ENCODE results near the gene G0S2. TPM values are rescaled to one million over a fixed set of nuclear protein-coding genes. Genes with fewer than 3 reads are reported as not detected.

Gene G0S2
- polyA plus RNA-seq, 1 donor from 2014 or later, result 0.33 TPM

DNA sequence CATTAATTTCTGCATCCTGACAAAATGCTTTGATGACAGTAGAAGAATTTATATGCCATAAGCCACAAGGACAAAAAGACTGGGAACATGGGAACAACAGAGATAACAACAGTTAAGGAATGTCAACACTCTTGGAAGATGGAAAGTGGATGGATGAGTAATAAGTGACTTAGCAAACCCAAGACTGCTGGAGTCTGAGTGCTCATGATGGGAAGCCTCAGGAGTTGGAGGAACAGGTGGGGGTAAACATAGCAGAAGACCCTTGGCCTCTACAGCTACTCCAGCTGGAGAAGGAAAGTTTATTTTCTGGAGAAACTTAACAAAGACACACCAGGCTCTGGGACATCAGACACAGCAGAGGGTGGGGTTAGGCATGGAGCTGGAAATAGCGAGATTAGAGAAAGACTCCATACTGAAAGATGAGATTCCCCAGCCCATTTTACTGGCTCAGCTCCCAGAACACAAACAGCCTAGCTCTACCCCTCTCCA, 13.6 kb downstream of the G0S2 start:
- Histone ChIP-seq H3K4me3 (ENCODE audit: low read length) (no peak overlapping the region), H3K9ac (ENCODE audit: low read length) (no peak overlapping the region), H3K36me3 (ENCODE audit: insufficient read depth, low read length) (no peaks in the 10 kb centered on the region), H2AFZ (ENCODE audit: low read depth, low read length) (no peak overlapping the region), H3K4me2 (ENCODE audit: low read length) (no peak overlapping the region), H3F3A (ENCODE audit: insufficient read depth, low read length, poor library complexity, severe bottlenecking) (no peaks in the 10 kb centered on the region), H4K20me1 (ENCODE audit: insufficient read depth) (no peaks in the 10 kb centered on the region), H3K9me2 (ENCODE audit: insufficient read depth, low read length) (no peaks in the 10 kb centered on the region), H3K27me3 (ENCODE audit: insufficient read depth, low read depth, low read length) (peaks cover 2% of the 10 kb centered on the region), H3K79me2 (replicated peaks; ENCODE audit: insufficient read depth, low read length) (no peaks in the 10 kb centered on the region), H3K27ac (ENCODE audit: low read length) (no peak overlapping the region), H3K9me3 (ENCODE audit: low read length) (no peaks in the 10 kb centered on the region)
- TF ChIP-seq, protein P1, sequence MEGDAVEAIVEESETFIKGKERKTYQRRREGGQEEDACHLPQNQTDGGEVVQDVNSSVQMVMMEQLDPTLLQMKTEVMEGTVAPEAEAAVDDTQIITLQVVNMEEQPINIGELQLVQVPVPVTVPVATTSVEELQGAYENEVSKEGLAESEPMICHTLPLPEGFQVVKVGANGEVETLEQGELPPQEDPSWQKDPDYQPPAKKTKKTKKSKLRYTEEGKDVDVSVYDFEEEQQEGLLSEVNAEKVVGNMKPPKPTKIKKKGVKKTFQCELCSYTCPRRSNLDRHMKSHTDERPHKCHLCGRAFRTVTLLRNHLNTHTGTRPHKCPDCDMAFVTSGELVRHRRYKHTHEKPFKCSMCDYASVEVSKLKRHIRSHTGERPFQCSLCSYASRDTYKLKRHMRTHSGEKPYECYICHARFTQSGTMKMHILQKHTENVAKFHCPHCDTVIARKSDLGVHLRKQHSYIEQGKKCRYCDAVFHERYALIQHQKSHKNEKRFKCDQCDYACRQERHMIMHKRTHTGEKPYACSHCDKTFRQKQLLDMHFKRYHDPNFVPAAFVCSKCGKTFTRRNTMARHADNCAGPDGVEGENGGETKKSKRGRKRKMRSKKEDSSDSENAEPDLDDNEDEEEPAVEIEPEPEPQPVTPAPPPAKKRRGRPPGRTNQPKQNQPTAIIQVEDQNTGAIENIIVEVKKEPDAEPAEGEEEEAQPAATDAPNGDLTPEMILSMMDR (IDR thresholded peaks at IDR 0.05; ENCODE audit: poor library complexity, severe bottlenecking), result no peak
- TF ChIP-seq MXI1 (conservative IDR thresholded peaks at IDR 0.05; ENCODE audit: poor library complexity, severe bottlenecking), result no peak
- TF ChIP-seq, protein P2, sequence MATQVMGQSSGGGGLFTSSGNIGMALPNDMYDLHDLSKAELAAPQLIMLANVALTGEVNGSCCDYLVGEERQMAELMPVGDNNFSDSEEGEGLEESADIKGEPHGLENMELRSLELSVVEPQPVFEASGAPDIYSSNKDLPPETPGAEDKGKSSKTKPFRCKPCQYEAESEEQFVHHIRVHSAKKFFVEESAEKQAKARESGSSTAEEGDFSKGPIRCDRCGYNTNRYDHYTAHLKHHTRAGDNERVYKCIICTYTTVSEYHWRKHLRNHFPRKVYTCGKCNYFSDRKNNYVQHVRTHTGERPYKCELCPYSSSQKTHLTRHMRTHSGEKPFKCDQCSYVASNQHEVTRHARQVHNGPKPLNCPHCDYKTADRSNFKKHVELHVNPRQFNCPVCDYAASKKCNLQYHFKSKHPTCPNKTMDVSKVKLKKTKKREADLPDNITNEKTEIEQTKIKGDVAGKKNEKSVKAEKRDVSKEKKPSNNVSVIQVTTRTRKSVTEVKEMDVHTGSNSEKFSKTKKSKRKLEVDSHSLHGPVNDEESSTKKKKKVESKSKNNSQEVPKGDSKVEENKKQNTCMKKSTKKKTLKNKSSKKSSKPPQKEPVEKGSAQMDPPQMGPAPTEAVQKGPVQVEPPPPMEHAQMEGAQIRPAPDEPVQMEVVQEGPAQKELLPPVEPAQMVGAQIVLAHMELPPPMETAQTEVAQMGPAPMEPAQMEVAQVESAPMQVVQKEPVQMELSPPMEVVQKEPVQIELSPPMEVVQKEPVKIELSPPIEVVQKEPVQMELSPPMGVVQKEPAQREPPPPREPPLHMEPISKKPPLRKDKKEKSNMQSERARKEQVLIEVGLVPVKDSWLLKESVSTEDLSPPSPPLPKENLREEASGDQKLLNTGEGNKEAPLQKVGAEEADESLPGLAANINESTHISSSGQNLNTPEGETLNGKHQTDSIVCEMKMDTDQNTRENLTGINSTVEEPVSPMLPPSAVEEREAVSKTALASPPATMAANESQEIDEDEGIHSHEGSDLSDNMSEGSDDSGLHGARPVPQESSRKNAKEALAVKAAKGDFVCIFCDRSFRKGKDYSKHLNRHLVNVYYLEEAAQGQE (IDR thresholded peaks at IDR 0.05; ENCODE audit: borderline replicate concordance), result no peak
- TF ChIP-seq EP300 (conservative IDR thresholded peaks at IDR 0.05; ENCODE audit: poor library complexity, severe bottlenecking), result no peak
- TF ChIP-seq SMC3 (conservative IDR thresholded peaks at IDR 0.05; ENCODE audit: poor library complexity), result no peak
- TF ChIP-seq TAF1 (IDR thresholded peaks at IDR 0.05; ENCODE audit: low read depth), result no peak
- TF ChIP-seq EZH2 (IDR thresholded peaks at IDR 0.05; ENCODE audit: borderline replicate concordance, insufficient read depth, low read length, poor library complexity, severe bottlenecking), result no peak
- no peak for TF ChIP-seq POLR2AphosphoS5 (IDR thresholded peaks at IDR 0.05)
- no peak for TF ChIP-seq RAD21 (conservative IDR thresholded peaks at IDR 0.05)

DNA sequence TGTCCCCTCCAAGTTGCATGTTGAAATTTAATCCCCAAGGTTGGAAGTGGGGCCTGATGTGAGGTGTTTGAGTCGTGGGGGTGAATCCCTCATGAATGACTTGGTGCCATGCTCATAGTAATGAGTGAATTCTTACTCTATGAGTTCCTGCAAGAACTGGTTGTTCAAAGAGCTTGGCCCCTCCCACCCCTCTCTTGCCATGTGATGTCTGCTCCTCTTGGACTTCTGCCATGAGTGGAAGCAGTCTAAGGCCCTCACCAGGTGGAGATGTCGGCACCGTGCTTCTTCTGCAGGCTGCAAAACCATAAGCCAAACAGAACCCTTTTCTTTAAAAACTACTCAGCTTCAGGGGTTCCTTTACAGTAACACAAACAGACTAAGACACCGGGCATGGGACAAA, 14.3 kb downstream of the G0S2 start:
- Histone ChIP-seq H3K4me2 (ENCODE audit: low read length) (no peak overlapping the region), H3K79me2 (replicated peaks; ENCODE audit: insufficient read depth, low read length) (no peaks in the 10 kb centered on the region), H3K36me3 (ENCODE audit: insufficient read depth, low read length) (no peaks in the 10 kb centered on the region), H3K9me2 (ENCODE audit: insufficient read depth, low read length) (no peaks in the 10 kb centered on the region), H2AFZ (ENCODE audit: low read depth, low read length) (no peak overlapping the region), H3K9ac (ENCODE audit: low read length) (no peak overlapping the region), H3K27me3 (ENCODE audit: insufficient read depth, low read depth, low read length) (peaks cover 4% of the 10 kb centered on the region), H4K20me1 (ENCODE audit: insufficient read depth) (no peaks in the 10 kb centered on the region), H3F3A (ENCODE audit: insufficient read depth, low read length, poor library complexity, severe bottlenecking) (no peaks in the 10 kb centered on the region), H3K9me3 (ENCODE audit: low read length) (no peaks in the 10 kb centered on the region), H3K4me3 (ENCODE audit: low read length) (no peak overlapping the region), H3K27ac (ENCODE audit: low read length) (no peak overlapping the region)
- TF ChIP-seq EP300 (conservative IDR thresholded peaks at IDR 0.05; ENCODE audit: poor library complexity, severe bottlenecking) (no peak), TAF1 (IDR thresholded peaks at IDR 0.05; ENCODE audit: low read depth) (no peak), RAD21 (conservative IDR thresholded peaks at IDR 0.05) (no peak), POLR2AphosphoS5 (IDR thresholded peaks at IDR 0.05) (no peak), SMC3 (conservative IDR thresholded peaks at IDR 0.05; ENCODE audit: poor library complexity) (no peak), EZH2 (IDR thresholded peaks at IDR 0.05; ENCODE audit: borderline replicate concordance, insufficient read depth, low read length, poor library complexity, severe bottlenecking) (no peak), MXI1 (conservative IDR thresholded peaks at IDR 0.05; ENCODE audit: poor library complexity, severe bottlenecking) (no peak)
- TF ChIP-seq, protein P2 (IDR thresholded peaks at IDR 0.05; ENCODE audit: borderline replicate concordance), result no peak
- TF ChIP-seq, protein P1 (IDR thresholded peaks at IDR 0.05; ENCODE audit: poor library complexity, severe bottlenecking), result no peak

Data from neural cell (in vitro differentiated cells).